ENCODE results near the gene SDCCAG8. TPM values are rescaled to one million over a fixed set of nuclear protein-coding genes. Genes with fewer than 3 reads are reported as not detected.

SDCCAG8 gene
- total and polyA plus RNA-seq, 2 experiments from 2014 or later, result 28.3 to 39.3 TPM

GRCh38 chr1:243323491-243323890, 67.7 kb downstream of the SDCCAG8 start:
- Histone ChIP-seq H3K4me2 (no peak overlapping the region), H3K36me3 (replicated peaks; ENCODE audit: insufficient read depth, low read depth) (no peaks in the 10 kb centered on the region), H3K4me3 (no peak overlapping the region), H3K9me2 (replicated peaks; ENCODE audit: insufficient read depth) (no peaks in the 10 kb centered on the region), H3K4me1 (ENCODE audit: insufficient read depth) (no peaks in the 10 kb centered on the region), H4K20me1 (ENCODE audit: insufficient read depth, poor library complexity, severe bottlenecking) (no peaks in the 10 kb centered on the region), H3K79me2 (no peaks in the 10 kb centered on the region), H3K27me3 (no peaks in the 10 kb centered on the region), H3K9me3 (ENCODE audit: low read depth) (no peaks in the 10 kb centered on the region), H3K27ac (no peak overlapping the region), H2AFZ (no peak overlapping the region)
- TF ChIP-seq EZH2 (IDR thresholded peaks at IDR 0.05; ENCODE audit: borderline replicate concordance), result no peak
- no peak for TF ChIP-seq EZH2phosphoT487 (IDR thresholded peaks at IDR 0.05; ENCODE audit: low read depth, severe bottlenecking, unreplicated experiment)
- TF ChIP-seq CTCF (IDR thresholded peaks at IDR 0.05; ENCODE audit: poor library complexity), result no peak
- WGBS (ENCODE audit: low lambda C conversion rate, missing lambda C conversion rate), result 80% methylated on average over 4 of the region's 4 CpGs
- DNase-seq (ENCODE audit: low spot score), result no peak

- TF ChIP-seq CTCF (IDR thresholded peaks at IDR 0.05; ENCODE audit: poor library complexity), result peak; percentile 86
- TF ChIP-seq EZH2 (IDR thresholded peaks at IDR 0.05; ENCODE audit: borderline replicate concordance), result no peak
- H3K36me3 ChIP-seq (replicated peaks; ENCODE audit: insufficient read depth, low read depth), result no peaks in the 10 kb centered on the region
- no peaks in the 10 kb centered on the region for H3K4me1 ChIP-seq (ENCODE audit: insufficient read depth)
- H3K79me2 ChIP-seq, result no peaks in the 10 kb centered on the region
- DNase-seq (ENCODE audit: low spot score), result peak; percentile 66
- H3K27ac ChIP-seq, result no peak overlapping the region
- no peak overlapping the region for H3K4me3 ChIP-seq
- H3K9me3 ChIP-seq (ENCODE audit: low read depth), result no peaks in the 10 kb centered on the region
- no peak overlapping the region for H2AFZ ChIP-seq
- 0% methylated on average over 1 of the region's 1 CpG for WGBS (ENCODE audit: low lambda C conversion rate, missing lambda C conversion rate)
- H3K4me2 ChIP-seq, result no peak overlapping the region
- no peaks in the 10 kb centered on the region for H3K9me2 ChIP-seq (replicated peaks; ENCODE audit: insufficient read depth)
- no peaks in the 10 kb centered on the region for H4K20me1 ChIP-seq (ENCODE audit: insufficient read depth, poor library complexity, severe bottlenecking)
- H3K27me3 ChIP-seq, result no peaks in the 10 kb centered on the region
Observed at GRCh38 chr1:243325305-243325890, 69.6 kb downstream of the SDCCAG8 start.

GRCh38 chr1:243332440-243332839, 76.6 kb downstream of the SDCCAG8 start:
- H4K20me1 ChIP-seq (ENCODE audit: insufficient read depth, poor library complexity, severe bottlenecking), result no peaks in the 10 kb centered on the region
- no peaks in the 10 kb centered on the region for H3K4me1 ChIP-seq (ENCODE audit: insufficient read depth)
- H3K9me2 ChIP-seq (replicated peaks; ENCODE audit: insufficient read depth), result no peaks in the 10 kb centered on the region
- no peak overlapping the region for H3K4me3 ChIP-seq
- H3K27ac ChIP-seq, result no peak overlapping the region
- no peaks in the 10 kb centered on the region for H3K9me3 ChIP-seq (ENCODE audit: low read depth)
- no peak overlapping the region for H3K4me2 ChIP-seq
- H3K36me3 ChIP-seq (replicated peaks; ENCODE audit: insufficient read depth, low read depth), result no peaks in the 10 kb centered on the region
- no peaks in the 10 kb centered on the region for H3K27me3 ChIP-seq
- no peak for DNase-seq (ENCODE audit: low spot score)
- no peak overlapping the region for H2AFZ ChIP-seq
- no peak for TF ChIP-seq CTCF (IDR thresholded peaks at IDR 0.05; ENCODE audit: poor library complexity)
- TF ChIP-seq EZH2 (IDR thresholded peaks at IDR 0.05; ENCODE audit: borderline replicate concordance), result no peak
- no peak for TF ChIP-seq EZH2phosphoT487 (IDR thresholded peaks at IDR 0.05; ENCODE audit: low read depth, severe bottlenecking, unreplicated experiment)
- no peaks in the 10 kb centered on the region for H3K79me2 ChIP-seq
- 95% methylated on average over 18 of the region's 18 CpGs for WGBS (ENCODE audit: low lambda C conversion rate, missing lambda C conversion rate)

- Histone ChIP-seq H3K27ac (no peak overlapping the region), H3K4me3 (no peak overlapping the region), H3K36me3 (replicated peaks; ENCODE audit: insufficient read depth, low read depth) (no peaks in the 10 kb centered on the region), H2AFZ (no peak overlapping the region), H3K9me2 (replicated peaks; ENCODE audit: insufficient read depth) (no peaks in the 10 kb centered on the region), H4K20me1 (ENCODE audit: insufficient read depth, poor library complexity, severe bottlenecking) (no peaks in the 10 kb centered on the region), H3K4me1 (ENCODE audit: insufficient read depth) (no peaks in the 10 kb centered on the region), H3K27me3 (no peaks in the 10 kb centered on the region), H3K79me2 (no peaks in the 10 kb centered on the region), H3K4me2 (no peak overlapping the region), H3K9me3 (ENCODE audit: low read depth) (no peaks in the 10 kb centered on the region)
- no peak for DNase-seq (ENCODE audit: low spot score)
- TF ChIP-seq EZH2 (IDR thresholded peaks at IDR 0.05; ENCODE audit: borderline replicate concordance) (no peak), EZH2phosphoT487 (IDR thresholded peaks at IDR 0.05; ENCODE audit: low read depth, severe bottlenecking, unreplicated experiment) (no peak), CTCF (IDR thresholded peaks at IDR 0.05; ENCODE audit: poor library complexity) (no peak)
- WGBS (ENCODE audit: low lambda C conversion rate, missing lambda C conversion rate), result 75% methylated on average over 3 of the region's 3 CpGs
Observed at GRCh38 chr1:243335292-243335691, 79.5 kb downstream of the SDCCAG8 start.
